Activated CD4-positive, alpha-beta T cell treated with anti-CD3 and anti-CD28 coated beads for 4 hours (primary cell): Measurements from ENCODE around the gene BEGAIN.

Experiments
- DNase-seq, 2 donors: peaks; one replicate each; pipeline ENCODE4 v3.0.0-alpha.2; 2020

BEGAIN gene

GRCh38 chr14:100548295-100548655 lies 38.9 kb downstream of the BEGAIN start:
- DNase-seq, result no peak

- DNase-seq, result peak in 1 of 2 donors; percentile 25
Observed at GRCh38 chr14:100547633-100548294, 39.5 kb downstream of the BEGAIN start.

- DNase-seq, result no peak
Observed at GRCh38 chr14:100546051-100546443, 41.2 kb downstream of the BEGAIN start.

- DNase-seq, result no peak
Observed at GRCh38 chr14:100545359-100545758, 41.9 kb downstream of the BEGAIN start.

GRCh38 chr14:100544506-100545141 lies 42.6 kb downstream of the BEGAIN start:
- no peak for DNase-seq

- DNase-seq, result no peak
Observed at GRCh38 chr14:100543471-100544455, 43.5 kb downstream of the BEGAIN start.

GRCh38 chr14:100542619-100543205 lies 44.5 kb downstream of the BEGAIN start:
- DNase-seq, result no peak

GRCh38 chr14:100541621-100542560 lies 45.3 kb downstream of the BEGAIN start:
- no peak for DNase-seq

- DNase-seq, result no peak
Observed at GRCh38 chr14:100540926-100541620, 46.1 kb downstream of the BEGAIN start.

- no peak for DNase-seq
Observed at GRCh38 chr14:100540141-100540925, 46.9 kb downstream of the BEGAIN start.

GRCh38 chr14:100539766-100540140 lies 47.5 kb downstream of the BEGAIN start:
- no peak for DNase-seq

- DNase-seq, result no peak
Observed at GRCh38 chr14:100539003-100539660, 48.1 kb downstream of the BEGAIN start.

GRCh38 chr14:100538351-100539002 lies 48.7 kb downstream of the BEGAIN start:
- DNase-seq, result no peak

GRCh38 chr14:100537446-100538350 lies 49.5 kb downstream of the BEGAIN start:
- DNase-seq, result no peak

GRCh38 chr14:100536721-100537445 lies 50.3 kb downstream of the BEGAIN start:
- DNase-seq, result no peak

GRCh38 chr14:100536121-100536510 lies 51.1 kb downstream of the BEGAIN start:
- no peak for DNase-seq

GRCh38 chr14:100535287-100536120 lies 51.7 kb downstream of the BEGAIN start:
- DNase-seq, result peak in 1 of 2 donors; percentile 0
